T-helper 2 cell treated with Interferon-gamma antibody and Interleukin-4, amounts not matched to agents 100 ng/mL and 5 ng/mL, for 36 hours (primary cell): ENCODE results near the gene MRPS2. TPM values are rescaled to one million over a fixed set of nuclear protein-coding genes. Genes with fewer than 3 reads are reported as not detected.
"Not testable (repeated sequence)": the region's sequence is repeated elsewhere in the genome, so short reads cannot be mapped to it uniquely, and the experiment has no call there.

Source experiments
- intact Hi-C: fragments of 100-400 bp; cut with micrococcal nuclease; formaldehyde crosslinking; loops from one replicate; pipeline ENCODE4 v1.15.1; 2023
- total RNA-seq: library from RNA; stranded (reverse); gene quantifications from 2 replicates; pipeline ENCODE4 v1.2.3, GENCODE V29; 2022

The MRPS2 gene
- total RNA-seq, 1 donor from 2014 or later: 38.9 TPM

DNA sequence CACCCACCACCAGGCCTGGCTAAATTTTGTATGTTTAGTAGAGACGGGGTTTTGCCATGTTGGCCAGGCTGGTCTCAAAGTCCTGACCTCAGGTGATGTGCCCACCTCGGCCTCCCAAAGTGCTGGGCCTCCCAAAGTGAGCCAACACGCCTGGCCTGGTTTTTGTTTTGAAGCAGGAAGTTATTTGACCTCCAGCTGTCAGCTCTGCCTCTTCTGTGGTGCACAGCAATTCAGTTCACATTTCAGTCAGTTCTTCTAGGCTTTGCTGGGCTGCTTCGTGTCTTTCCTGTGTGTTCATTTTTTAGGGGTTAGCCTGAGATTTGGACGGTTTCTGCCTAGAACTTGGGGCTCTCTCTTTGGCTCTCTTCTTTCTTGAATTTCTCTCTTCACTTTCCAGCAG is 29.7 kb downstream of the MRPS2 start:
- intact Hi-C loops: no loop called here

- intact Hi-C loops: no loop called here
These were observed 30.6 kb downstream of the MRPS2 start for GRCh38 chr9:135531096-135531495.

- intact Hi-C loops: no loop called here
These were observed 32.6 kb downstream of the MRPS2 start for GRCh38 chr9:135533113-135533512.

GRCh38 chr9:135533674-135534073 is 33.2 kb downstream of the MRPS2 start:
- intact Hi-C loops: no loop called here

GRCh38 chr9:135534192-135534711 is 33.8 kb downstream of the MRPS2 start:
- intact Hi-C loops: not testable (repeated sequence)

DNA sequence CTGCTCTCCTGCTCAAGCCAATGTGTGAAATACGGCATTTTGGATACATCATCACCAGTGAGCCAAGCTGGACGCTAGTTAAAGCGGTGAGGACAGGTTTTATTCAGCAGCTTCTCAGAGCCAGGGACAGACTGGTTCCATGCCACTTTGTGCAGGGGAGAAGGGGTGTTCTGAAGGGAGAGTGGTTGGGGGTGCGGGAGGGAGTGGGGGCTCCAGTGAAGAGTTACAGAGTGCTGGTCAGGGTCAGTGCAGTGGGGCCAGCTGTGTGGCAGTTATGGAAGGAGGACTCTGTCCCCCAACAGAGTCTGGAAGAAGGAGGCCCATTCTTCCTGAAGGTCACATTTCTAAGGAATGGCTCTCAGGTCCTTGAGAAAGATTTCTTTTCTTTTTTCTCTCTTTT is 34.3 kb downstream of the MRPS2 start:
- intact Hi-C loops: not testable (repeated sequence)

DNA sequence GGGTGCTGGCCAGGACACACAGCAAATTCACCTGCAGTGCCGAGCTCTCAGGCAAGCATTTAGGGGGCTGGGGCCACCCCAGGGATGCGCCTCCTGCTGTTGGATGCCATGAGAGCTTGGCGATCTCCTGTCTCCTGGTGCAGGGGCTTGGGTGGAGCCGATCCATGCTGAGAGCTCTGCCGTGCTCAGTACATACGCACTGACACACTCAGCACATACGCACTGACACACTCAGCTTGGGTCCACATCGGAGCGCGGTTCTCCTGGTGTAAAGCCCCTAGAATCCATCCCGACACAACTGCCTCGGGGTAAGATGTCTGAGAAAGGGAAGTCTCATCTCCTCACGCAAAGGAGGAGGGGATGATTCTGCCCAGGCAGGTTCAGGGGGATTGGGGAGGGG is 35.1 kb downstream of the MRPS2 start:
- intact Hi-C loops: not testable (repeated sequence)

DNA sequence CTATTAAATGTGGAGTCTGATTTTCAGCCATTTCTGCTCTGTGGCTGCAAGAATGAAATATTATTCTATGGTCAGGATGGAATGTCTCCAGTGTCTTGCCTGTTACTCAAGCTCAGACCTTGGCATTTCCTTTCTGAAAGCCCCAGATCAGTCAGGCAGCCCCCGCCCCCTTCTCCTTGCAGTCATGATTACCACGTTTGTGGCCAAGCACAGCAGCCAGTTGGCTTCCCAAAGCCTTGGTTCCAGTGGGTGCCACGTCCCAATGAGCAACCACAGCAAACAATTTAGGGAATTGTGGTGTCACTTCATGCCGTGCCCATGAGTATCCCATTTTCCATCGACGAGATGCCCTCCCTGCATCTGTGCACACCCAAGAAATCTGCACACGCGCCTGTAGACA is 35.7 kb downstream of the MRPS2 start:
- intact Hi-C loops: no loop called here

- intact Hi-C loops: not testable (repeated sequence)
These were observed 42.9 kb downstream of the MRPS2 start for GRCh38 chr9:135543262-135543894.

GRCh38 chr9:135544981-135545635 is 44.6 kb downstream of the MRPS2 start:
- intact Hi-C loops: no loop called here

GRCh38 chr9:135545646-135546176 is 45.2 kb downstream of the MRPS2 start, which contains the start of gene OBP2A:
TSS of gene OBP2A (plus strand) at chr9:135546126. CDS start at chr9:135546181, 55 bp downstream.
- intact Hi-C loops: not testable (repeated sequence)

DNA sequence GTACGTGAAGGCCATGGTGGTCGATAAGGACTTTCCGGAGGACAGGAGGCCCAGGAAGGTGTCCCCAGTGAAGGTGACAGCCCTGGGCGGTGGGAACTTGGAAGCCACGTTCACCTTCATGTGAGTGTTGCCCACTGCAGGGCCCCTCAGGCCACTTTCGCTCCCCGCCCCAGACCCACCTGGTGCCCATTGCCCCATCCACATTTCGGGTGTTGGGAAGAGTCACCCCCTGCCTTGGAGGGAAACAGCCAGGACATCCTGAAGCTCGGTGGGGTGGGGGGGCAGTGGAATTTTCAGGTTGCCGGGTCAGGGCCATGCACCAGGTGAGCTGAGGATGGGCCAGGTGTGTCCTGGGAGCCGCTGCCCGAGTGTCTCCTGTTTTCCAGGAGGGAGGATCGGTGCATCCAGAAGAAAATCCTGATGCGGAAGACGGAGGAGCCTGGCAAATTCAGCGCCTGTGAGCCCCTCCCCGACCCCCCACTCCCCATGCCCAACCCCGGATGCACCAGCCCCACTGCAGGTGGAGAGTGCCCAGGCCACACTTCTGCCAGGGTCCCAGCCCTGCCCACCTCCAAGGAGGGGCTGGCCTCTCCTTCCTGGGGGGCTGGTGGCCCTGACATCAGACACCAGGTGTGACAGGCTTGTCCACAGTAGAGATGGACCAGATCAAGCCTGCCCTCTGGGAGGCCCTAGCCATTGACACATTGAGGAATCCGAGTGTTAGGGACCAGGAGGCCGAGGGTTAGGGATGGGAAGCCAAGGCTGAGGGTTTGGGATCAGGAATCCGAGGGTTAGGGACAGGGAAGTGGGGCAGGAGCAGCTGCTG is 46.5 kb downstream of the MRPS2 start:
- intact Hi-C loops: not testable (repeated sequence)

DNA sequence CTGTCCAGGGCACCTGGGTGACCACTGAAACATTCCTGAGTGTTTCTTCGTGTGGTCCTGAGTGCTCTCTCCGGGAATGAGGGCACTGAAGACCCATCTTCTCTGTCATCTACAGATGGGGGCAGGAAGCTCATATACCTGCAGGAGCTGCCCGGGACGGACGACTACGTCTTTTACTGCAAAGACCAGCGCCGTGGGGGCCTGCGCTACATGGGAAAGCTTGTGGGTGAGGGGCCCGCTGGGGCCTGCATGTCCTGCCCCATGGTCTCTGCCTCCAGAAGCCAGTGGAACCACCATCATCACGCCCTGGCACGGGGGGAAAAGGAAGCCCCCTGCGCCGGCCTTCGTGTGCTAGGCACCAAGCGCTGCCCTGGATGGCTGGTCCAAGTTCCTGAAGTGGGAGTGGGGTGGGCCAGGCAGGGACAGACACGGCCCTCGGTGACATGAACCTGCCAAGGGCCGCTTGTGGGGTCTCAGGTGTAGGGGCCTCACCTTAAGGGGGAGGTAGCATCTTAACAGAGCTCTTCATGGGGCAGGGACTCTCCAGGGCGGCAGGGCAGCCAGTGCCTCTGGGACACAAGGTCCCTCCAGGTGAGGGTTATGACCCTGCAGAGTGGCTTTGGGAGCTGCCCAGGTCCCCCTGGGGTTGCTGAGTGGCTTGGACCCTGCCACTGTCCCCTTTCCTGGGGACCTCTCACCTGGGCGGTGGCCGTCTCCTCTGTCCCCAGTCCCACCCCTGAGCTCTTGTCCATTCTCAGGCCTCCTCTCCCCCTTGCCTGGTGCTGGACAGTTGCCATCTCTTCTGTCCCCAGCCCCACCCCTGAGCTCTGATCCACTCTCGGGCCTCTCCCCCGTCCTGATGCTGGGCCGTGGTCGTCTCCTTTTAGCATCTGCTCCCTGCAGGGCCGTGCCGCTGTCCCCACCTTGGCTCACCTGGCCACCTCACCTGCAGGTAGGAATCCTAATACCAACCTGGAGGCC is 47.6 kb downstream of the MRPS2 start:
- intact Hi-C loops: no loop called here

GRCh38 chr9:135549478-135550343 is 49.2 kb downstream of the MRPS2 start:
- intact Hi-C loops: not testable (repeated sequence)

GRCh38 chr9:135550344-135550918 is 49.9 kb downstream of the MRPS2 start:
- intact Hi-C loops: no loop called here

- intact Hi-C loops: no loop called here
These were observed 50.5 kb downstream of the MRPS2 start for GRCh38 chr9:135551031-135551430.

DNA sequence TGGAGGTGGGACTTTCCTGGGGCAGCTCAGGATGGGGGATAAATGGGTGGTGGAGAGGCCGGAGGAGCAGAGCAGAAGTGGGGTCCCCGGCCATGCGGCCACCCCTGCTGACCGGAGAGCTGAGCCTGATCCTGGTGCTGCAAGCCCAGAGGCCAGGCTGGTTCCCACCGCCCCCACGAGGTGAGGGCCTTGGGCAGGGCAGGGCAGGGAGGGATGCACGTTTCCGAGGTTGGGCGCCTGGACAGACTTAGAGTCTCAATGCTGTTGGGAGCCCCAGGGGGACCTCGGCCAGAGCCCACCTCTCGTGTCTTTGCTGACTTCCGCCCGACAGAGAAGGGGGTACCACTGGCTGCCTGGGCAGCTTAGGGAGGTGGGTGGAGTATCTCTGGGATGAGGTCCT is 51.0 kb downstream of the MRPS2 start:
- intact Hi-C loops: no loop called here

DNA sequence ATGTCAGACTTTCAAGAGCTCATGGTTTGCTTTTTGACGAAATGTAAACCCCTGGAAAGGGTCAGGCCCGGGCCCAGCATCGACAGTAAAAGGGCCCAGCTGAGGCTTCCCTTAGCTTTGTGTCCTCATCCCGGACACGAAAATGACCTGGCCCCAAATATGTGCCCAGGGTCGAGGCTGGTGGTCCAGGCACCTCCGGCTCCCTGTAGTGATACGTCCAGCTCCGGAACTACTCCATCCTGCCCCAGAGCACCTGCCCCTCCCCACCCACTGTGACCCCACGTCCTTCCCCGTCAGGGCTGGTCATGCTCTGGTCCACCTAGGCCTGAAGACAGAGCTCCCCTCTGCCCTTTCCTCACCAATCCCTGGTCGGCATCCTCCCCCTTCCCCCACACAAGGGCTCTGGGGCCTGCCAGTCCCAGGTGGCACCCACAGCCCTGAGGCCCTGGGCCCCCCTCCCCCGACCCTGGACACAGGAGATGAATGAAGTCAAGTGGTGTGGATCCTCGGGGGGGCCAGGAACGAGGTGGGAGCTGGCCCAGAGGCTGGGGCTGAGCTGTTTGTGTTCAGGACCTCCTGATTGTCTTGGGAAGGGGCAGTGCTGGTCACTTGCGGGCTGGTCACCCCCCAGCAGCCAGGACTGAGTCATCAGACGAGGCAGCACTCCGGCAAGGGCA is 51.7 kb downstream of the MRPS2 start:
- intact Hi-C loops: no loop called here
